ENCODE results near the gene COL6A3.

The COL6A3 gene

DNA sequence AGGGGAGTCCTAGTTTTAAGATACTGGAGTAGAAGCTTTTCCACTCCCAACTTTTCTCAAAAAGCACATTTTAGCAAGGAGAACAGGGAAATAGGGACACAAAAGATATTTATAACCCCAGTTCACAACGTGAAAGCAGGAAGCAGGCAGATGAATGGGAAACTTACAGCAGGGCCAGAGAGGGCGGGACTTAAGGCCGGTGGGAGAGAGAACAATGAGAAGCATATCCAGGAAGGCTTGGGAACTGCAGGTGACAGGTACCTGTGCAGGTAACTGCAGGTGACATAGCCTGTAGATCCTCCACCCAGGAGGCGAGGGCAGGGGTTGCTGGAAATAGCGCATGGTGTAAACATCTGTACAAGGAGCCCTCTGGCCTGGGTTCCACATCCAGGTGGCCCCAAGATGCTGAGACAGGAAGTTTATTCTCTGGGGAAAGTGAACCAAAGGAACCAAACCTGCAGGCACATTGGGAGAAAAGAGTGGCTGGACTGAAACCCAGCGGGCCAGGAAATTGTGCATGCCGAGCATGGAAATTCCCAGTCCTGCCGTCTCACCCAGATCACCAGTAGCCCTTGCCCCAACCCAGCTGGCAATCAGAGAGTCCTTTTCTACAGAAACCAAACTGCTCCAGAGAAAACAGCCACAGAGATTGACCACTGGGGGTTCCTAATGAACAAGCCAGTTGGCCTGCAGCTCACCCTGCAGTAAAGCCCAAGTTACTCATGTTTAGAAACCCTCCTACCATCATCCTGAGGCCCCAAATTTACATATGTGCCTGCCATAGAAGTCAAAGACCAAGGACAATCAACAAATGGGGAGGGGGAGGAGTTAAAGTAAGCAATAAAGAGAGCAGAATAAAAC is 24.3 kb upstream of the COL6A3 start:
- no peak for DNase-seq

DNA sequence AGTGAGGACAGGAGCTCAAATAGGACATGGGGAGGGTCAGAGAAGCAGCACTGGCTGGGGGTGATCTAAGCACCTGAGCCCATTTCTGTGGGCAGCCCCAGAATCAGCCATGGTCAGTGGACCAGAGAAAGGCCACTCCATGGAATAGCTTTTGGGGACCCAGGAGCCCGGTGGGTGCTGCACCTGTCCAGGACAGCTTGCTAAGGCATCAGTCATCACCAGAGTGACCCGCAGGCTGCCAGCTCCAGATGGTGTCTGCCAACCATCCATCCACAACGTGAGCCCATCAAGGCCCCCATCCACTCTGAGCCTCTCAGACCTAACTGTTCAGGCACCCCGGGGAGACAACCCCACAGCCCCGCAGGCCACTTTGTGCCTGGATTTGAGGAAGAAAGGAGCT is 23.6 kb upstream of the COL6A3 start:
- no peak for DNase-seq

DNA sequence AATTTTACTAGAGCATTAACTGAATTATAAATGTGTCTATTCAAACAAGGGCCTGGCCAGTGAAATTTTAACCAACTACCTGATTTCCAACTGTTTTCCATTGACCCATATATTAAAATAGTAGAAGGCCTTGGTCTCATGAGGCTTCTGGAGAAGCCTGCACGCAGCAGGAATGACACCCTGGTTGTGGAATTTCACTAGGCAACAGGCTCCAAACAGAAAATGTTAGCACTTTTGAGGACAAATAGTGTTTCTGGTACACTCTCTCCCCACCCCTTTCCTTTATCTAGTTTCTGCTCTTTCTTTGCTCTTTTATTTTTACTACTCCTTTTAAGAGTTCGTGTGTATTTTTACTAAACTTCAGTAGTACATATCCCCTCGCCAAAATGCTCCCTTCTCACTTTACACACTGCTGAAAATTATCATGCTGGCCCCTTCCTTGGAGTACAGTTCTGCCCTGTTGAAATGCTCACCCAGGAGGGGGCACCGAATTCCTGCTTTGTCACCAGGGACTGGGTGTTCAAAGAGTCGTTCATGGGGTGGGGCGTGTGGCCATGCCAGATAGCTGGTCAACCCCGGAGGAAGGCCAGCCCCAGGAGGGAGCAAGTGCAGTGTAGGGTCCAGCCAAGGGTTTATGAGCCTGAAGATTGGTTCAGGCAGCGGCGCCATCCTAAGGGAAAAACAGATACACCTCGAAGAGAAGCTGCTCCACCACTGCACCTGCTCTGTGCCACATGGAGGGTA is 22.1 kb upstream of the COL6A3 start:
- no peak for DNase-seq

DNA sequence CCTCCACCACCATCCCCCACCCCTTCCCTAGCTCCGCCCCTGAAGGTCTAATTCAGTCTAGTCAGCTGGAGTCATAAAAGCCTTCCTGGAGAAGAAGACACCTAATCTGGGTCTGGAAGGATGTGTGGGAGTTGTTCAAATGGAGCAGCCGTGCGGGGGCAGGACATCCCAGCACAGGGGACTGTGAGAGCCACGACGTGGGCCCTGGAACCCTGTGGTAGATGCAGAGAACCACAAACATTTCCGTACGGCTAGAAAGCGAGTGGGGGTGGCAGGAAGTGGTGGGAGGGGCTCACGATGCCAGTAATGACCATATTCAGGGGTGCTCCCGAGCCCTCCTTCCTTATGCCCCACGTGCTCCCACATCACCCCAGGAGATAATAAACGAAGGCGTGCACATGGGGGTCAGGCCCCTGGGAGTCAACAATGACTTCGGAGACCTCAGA is 20.9 kb upstream of the COL6A3 start:
- DNase-seq, result peak; percentile 33

DNA sequence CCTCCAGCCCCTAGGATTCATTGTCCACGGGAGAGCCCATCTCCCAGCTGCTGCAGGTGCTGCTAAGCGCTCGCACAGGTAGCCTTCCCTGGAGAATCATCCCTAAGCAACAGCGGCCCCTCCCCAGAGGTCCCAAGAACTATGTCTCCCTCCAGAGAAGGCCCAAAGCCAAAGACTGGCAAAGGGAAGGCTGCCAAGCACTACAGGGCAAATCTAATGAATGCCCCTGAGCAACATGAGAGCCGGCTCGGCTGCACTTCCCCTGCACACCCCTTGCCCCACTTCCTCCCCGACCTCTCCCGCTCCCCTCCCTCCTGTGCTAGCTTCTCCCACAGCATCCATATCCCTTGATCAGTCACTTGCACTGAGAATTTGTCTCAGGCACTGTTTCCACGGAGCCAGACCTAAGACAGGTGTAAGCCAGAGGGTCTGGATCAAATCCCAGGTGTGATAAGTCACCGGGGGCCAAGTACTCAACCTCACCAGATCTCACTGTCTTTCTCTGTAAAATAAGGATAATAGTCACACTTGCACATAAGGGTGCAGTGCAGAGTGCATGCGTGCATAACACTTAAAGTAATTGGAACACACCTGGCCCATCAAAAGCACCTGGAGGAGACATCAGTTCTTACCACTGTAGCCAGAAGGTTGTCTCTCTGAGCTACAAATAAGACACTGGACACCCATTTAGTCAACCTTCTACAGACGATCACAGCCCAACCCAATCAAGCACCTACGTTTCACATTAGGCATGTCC is 20.1 kb upstream of the COL6A3 start:
- no peak for DNase-seq

DNA sequence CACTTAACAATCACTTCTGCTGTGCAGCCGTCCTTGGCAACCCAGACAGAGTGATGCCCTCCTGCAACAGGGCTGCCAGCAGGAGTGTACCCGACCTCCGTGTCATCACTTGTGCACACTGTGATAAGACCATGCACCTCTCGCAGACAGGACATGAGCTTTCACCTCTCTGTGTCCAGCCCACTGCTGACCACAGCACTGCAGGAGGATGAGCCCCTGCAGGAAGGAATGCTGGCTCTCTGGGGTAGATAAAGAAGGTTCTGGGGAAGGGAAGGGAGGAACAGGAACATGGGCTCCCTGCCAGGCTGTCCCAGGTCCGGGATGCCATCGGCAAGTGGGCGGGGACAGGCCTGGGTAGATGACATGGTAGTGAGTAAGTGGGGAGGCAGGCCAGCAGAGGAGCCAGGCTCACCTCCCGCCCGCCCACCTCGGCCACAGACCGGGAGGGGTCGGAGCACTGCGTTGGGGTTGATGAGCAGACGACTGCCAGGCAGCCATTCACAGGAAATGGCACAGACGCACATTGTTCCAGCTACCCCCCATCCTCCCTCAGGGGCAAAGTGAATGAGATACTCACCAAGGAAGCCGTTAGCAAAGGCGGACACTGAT is 18.6 kb upstream of the COL6A3 start:
- no peak for DNase-seq

DNA sequence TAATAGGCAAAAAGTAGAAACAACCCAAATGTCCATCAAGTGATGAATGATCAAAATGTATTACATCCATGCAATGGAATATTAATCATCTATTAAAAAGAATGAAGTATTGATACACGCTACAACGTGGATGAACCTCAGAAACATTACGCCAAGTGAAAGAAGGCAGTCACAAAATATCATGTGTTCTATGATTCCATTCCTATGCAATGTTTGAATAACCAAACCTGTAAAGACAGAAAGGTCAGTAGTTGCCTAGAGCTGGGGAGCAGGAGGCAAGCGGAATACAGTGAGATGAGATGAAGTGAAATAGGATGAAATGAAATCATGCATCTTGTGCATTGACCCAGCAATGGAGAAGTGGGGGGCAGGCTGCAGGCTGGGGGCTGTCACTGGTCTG is 17.9 kb upstream of the COL6A3 start:
- DNase-seq, result no peak

DNA sequence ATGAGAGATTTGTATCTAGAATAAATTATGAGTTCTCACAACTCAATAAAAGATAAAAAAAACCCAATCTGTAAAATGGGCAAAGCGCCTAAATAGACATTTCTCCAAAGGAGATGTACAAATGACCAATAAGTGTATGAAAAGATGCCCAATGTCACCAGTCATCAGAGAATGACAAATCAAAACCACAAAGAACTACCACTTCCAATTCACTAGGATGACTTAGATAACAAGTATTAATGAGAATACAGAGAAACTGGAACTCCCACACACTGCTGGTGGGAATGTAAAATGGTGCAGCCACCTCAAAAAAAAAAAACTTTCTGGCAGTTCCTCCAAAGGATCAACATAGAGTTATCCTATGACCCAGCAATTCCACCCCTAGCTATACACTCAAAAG is 17.4 kb upstream of the COL6A3 start:
- DNase-seq, result no peak

DNA sequence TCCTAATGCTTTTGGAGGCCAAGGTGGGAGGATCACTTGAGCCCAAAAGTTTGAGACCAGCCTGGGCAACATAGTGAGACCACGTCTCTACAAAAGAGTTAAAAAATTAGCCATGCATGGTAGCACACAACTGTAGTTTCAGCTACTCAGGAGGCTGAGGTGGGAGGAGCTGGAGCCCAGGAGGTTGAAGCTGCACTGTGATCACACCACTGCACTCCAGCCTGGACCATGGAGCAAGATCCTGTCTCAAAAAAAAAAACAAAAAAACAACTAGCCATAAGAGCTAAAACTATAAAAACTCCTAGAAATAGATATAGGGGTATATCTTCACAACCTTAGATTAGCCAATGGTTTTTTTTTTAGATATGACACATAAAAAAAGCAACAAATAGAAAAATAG is 16.9 kb upstream of the COL6A3 start:
- DNase-seq, result no peak

DNA sequence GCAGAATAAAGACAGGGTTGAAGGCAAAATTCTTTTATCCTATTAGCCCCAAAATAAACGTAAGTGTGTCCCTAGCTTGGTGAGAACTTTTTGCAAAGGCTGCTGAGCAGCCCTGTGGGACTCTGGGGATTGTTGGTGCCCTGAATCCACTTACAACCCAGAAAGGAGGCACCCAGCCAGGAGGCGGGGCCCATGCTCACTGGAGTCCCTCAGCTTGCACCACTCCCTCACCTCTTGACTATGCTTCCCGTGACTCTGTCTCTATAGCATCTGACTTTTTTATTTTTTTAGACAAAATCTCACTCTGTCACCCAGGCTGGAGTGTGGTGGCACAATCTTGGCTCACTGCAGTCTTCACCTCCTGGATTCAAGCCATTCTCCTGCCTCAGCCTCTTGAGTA is 15.8 kb upstream of the COL6A3 start:
- no peak for DNase-seq

DNA sequence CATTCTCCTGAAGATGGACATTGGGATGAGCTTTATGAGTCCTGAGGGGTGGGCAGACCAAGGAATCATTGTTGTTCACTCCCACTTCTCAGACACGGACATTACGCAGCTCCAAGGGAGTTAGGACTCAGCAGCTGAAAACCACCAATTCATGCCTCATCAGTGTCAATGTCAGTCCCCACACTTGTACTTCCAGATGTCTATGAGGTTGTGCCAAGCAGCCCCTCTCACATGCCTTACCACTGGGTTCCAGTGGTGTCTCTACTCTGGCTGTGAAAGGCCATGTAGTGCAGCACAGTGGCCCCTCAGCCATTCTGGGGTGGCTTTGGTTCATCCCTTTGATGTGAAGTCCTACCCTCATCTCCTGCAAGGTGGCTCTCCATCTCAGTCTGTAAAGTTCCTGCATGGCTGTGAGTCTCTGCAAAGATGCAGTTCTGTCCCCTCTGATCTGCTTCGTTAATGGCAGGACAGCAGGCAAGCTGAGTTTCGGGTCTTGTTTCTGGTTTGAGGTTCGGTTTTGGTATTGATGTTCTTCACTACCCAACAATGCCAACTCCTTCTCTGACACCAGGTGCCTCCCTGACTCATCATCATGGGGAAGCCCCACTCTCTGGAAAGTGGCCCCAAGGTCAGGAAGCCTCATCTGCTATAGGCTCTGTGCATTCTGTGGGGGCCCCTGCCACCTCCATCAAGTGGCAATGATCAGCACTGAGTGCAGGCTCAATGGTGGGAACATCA is 14.0 kb upstream of the COL6A3 start:
- no peak for DNase-seq

DNA sequence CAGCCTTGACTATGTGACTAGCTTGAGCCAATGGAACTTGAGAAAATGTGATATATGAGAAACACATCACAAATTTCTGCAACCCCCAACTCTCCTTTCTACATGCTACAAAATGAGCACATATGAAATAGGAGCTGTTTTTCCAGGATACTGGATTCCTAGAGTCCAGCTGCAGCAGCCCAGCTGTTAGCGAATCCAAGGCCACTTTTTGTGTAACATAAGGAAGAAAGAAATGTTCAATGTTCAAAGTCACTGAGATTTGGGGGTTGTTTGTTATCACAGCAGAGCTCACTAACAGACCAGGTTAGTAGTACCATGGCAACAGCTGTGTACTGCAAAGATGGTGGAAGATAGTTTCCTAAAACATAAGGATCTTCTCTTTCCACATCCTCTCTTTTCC is 12.6 kb upstream of the COL6A3 start:
- no peak for DNase-seq

DNA sequence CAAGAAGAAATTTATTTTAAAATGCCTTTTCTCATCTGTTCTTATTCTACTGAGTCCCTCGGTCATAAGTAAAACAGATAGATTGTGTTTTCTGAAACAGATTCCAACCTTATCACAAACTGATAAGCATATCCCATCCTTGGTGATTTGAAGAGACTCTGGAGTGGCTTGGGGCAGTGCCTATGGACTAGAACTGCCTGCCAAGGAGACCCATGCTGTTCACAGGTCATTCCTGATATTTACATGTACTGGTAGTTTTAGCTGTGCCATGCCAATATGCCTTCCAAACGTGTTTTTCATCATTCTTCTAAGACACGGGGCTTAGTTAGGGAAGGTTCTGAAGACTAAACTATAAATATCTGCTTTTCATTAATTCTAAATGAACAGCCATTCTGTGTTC is 11.4 kb upstream of the COL6A3 start:
- DNase-seq, result no peak

DNA sequence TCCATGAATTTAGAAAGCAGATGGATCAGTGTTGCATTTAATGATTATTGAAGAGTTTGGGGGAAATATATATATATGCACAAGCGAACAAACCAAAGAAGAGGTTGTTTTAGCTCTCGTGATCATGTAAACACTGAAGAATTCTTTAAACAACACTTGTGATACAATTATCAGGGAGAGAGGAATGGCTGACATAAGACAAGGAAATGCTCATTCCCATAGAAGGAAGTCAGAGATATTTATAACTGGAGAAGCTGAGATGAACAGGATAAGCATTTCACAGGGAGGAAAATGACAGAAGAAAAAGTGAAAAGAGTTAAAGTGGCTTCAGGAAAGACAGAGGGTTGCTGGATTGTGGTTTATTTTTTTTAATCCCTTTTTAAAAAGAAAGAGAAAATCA is 10.6 kb upstream of the COL6A3 start:
- no peak for DNase-seq

DNA sequence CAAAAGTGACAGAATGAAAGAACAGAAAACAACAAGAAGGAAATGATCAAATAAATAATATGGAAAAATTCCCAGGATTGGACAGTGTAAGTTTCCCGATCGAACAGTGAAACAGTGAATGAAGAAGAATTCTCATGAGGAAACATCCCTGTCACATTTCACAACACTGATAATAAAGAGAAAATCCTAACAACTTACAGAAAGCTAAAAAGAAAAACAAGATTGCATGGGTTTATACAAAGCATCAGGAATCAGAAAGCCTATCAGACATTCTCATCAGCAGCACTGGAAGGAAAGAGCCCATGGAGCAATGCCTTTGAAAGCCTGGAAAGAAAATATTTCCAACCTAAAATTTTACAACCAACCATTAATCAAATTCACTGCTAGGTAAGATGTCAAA is 9.9 kb upstream of the COL6A3 start:
- DNase-seq, result no peak

DNA sequence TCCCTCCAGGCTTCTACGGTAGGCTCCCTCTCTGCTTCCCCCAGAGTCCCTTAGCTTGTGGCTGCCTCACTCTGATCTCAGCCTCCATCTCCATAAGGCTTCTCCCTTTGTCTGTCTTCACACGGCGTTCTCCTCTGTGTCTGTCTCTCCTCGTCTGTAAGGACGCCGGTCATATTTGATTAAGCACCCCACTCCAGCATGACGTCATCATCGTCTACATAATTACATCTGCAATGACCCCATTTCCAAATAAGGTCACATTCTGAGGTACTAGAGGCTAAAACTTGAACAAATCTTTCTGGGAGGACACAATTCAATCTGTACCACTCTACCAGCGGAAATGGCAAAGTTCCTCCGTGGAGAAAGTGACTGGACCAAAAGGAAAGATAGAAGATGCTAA is 8.3 kb upstream of the COL6A3 start:
- no peak for DNase-seq

DNA sequence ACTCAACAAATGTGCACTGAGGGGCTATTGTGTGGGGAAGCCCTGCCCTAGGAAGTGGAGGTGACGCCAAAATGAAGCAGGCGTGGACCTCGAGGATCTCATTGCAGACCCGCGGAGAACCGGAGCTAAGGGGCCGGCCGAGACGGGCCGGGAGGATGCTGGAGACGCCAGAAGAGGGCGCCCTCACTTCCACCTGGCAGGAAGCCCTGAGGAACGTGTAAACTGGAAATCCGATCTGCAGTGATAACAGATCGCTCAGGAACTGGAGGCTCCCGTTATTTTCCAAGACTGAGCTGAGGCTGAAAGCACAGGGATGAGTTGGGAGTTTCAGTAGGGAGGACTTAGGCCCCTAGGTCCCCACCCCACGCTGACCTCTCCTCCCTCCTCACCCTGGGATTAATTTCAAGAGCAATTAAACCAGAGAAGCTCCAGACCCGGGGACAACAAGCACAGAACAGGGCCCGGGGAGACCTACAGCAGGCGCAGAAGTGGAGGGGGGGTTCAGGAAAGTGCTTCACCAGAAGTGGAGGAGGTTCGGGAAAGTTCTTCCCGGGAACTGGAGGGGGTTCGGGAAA is 7.7 kb upstream of the COL6A3 start:
- DNase-seq, result peak; percentile 23

DNA sequence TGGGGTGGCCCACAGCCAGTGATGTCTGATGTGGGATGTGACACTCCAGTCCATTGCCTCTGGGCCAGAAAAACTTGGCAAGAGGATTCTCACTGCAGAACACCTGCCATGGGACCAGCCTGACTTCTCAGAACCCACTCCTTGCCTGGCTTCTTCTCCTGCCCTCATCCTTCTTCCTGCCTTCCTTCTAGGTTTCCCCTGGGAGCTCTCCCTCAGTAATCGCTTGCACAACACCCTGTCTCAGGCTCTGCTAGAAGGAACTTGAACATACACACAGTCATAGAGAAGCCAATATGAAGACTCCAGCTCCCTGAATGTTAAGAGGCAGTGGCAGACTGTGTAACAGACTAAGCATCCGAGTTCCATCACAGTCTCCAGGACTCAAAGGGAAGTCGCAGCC is 4.3 kb upstream of the COL6A3 start:
- no peak for DNase-seq

DNA sequence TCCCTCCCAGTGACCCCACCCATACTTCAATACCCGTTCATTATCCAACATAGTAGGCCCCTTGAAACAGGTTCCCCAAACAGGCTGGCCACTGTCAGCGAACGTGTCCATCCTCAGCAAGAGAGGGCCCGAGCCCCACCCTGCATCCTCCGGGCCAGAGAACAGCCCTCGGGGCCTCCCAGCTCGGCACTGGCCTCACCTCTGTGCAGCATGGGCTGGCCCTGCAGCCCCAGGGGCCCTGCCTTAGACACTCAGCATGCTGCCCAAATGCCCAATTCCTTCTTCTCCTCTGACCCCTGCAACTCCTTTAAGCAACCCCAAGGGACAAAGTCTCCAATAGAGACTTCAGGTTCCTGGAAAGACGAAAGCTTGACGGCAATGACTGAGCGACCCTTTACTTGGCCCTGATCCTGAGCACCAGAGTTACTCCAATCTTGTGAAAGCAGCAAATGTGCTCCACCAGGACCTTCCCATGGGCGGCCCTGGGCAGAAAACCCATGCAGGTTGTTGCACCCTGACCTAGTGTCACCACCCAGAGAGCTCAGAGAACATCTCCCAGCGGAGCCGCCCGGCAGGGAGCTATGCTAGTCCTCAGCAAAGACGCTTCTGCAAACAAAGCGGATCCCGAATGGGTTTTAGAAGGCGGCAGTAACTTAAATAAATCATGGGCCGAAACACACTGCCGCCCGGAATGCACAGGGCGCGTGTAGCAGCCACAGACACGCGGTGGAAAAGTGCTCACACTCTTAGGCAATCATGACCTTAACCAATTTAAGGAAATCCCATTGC is 782 bp downstream of the COL6A3 start:
- no peak for DNase-seq

DNA sequence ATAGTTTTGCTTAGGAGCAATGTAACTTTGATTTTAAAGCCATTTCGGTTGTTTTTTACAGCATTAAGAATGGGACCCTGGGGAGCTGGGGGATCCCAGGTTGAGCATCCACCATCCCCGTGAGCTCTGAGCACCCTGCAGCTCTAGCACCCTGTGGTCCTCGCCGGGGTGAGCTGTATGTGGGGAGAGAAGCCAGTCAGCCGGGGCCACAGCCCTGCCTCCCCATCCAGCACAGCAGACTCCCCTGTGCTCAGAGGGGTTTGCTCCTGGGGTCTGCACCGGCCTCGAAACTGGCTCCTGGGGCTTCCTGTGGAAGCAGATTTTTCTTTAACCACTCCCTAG is 1.3 kb downstream of the COL6A3 start:
- DNase-seq, result no peak

DNA sequence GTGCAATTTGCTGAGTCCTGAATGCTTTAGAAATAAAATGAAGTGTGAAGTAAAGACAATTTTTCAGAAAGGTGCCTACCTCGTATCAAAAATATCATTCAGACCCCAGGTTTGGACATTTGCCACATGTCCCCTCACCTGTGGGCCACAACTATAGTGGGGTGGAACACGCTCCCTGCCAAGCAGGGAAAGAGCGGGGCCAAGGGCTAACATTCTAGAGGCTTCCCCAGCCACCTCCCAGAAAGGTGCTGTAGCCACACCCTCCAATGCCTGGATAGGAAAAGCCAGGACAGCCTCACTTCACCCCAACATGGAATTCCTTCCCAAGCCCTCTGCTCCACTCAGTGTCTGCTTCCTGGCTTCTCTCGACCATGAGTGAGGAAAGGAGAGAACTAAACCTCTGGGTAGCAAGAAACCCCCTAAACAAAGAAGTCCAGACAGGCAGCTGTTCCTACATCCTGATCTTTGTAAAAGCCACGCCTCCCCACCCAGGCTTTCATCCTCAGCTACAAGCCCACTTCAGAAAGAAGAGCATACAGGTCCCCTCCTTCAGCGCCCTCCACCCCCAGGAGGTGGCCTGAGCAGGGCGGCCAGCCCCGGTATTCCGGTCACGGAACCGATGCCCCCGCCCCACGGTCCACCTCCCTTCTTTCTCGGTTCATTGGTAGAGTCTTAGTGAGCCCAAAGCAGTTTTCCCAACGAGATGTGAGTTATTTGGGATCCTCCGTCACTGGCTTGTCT is 2.1 kb downstream of the COL6A3 start:
- DNase-seq, result no peak

Measured in NK-92 treated with Interleukin-12 subunit alpha and Interleukin-12 subunit beta, amount 100 ng/mL, for 24 hours (cell line).